Measurements from ENCODE around the gene BTAF1.

The BTAF1 gene

DNA sequence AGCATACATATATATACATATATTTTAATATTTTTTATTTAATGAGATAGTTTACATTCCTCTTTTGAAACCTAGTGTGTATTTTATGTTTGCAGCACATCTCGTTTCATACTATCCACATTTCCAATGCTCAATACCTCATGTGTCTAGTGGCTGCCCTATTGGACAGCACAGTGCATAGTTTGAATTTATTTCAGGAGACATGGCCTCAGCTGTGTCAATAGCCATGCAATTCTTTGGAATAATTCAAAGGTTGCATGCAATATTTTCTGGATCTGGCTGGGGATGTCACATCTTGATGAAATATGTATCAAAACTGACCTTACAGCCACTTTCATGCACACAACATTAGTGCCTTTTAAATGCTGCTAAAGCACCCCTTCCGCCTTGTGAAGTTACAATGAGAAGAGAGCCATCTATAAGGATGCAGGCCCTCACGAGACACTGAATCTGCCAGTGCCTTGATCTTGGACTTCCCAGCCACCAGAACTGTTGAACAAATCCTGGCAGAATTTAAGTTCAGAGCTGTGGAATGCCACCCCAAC, 27.3 kb upstream of the BTAF1 start:
- no peaks in the 10 kb centered on the region for H4K20me1 ChIP-seq (ENCODE audit: insufficient read depth, low read length)
- no peak overlapping the region for H3K4me3 ChIP-seq (ENCODE audit: low read length)
- H3K36me3 ChIP-seq (replicated peaks; ENCODE audit: insufficient read depth, low read length): no peaks in the 10 kb centered on the region
- no peaks in the 10 kb centered on the region for H3K9me3 ChIP-seq (replicated peaks; ENCODE audit: insufficient read depth, low read length)
- H3K4me1 ChIP-seq (ENCODE audit: low read length): no peaks in the 10 kb centered on the region
- H3K9me2 ChIP-seq (replicated peaks; ENCODE audit: insufficient read depth, low read length): no peaks in the 10 kb centered on the region
- TF ChIP-seq EZH2phosphoT487 (IDR thresholded peaks at IDR 0.05; ENCODE audit: low read length) (no peak), EZH2 (optimal IDR thresholded peaks at IDR 0.05; ENCODE audit: low read depth, low read length) (no peak)
- TF ChIP-seq, protein P1, sequence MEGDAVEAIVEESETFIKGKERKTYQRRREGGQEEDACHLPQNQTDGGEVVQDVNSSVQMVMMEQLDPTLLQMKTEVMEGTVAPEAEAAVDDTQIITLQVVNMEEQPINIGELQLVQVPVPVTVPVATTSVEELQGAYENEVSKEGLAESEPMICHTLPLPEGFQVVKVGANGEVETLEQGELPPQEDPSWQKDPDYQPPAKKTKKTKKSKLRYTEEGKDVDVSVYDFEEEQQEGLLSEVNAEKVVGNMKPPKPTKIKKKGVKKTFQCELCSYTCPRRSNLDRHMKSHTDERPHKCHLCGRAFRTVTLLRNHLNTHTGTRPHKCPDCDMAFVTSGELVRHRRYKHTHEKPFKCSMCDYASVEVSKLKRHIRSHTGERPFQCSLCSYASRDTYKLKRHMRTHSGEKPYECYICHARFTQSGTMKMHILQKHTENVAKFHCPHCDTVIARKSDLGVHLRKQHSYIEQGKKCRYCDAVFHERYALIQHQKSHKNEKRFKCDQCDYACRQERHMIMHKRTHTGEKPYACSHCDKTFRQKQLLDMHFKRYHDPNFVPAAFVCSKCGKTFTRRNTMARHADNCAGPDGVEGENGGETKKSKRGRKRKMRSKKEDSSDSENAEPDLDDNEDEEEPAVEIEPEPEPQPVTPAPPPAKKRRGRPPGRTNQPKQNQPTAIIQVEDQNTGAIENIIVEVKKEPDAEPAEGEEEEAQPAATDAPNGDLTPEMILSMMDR (IDR thresholded peaks at IDR 0.05; ENCODE audit: low read length): no peak
- no peak overlapping the region for H2AFZ ChIP-seq (ENCODE audit: low read length)
- DNase-seq: no peak
- H3F3A ChIP-seq (ENCODE audit: insufficient read depth, low read length): no peaks in the 10 kb centered on the region
- no peaks in the 10 kb centered on the region for H3K79me2 ChIP-seq (ENCODE audit: low read length)
- no peak overlapping the region for H3K27ac ChIP-seq (ENCODE audit: low read length)
- peaks cover 4% of the 10 kb centered on the region; the same call in 1 of the 2 replicates for H3K27me3 ChIP-seq (replicated peaks; ENCODE audit: insufficient read depth, low read length)
- no peak overlapping the region for H3K4me2 ChIP-seq (ENCODE audit: low read depth, low read length)
- no peak overlapping the region for H3K9ac ChIP-seq (ENCODE audit: low read length)

DNA sequence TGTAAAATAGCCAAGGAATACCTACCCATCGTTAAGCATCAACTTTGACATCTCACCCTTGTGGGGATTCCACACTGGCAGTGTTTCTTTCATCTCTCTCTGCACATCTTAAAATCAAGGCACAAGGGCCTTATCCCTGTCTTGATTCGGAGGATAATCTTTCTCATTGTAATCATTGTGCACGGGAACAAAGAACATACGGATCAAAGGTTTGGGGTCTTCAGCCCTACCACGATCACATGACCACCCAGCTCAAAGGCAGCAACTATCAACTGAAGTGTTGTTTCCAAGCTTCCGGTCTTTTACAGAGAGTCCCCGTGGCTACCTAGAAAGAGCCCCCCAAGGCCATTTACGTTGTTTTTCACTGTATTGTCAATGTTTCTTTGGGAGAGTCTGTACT, 26.1 kb upstream of the BTAF1 start:
- H3F3A ChIP-seq (ENCODE audit: insufficient read depth, low read length): no peaks in the 10 kb centered on the region
- no peaks in the 10 kb centered on the region for H3K36me3 ChIP-seq (replicated peaks; ENCODE audit: insufficient read depth, low read length)
- H3K27me3 ChIP-seq (replicated peaks; ENCODE audit: insufficient read depth, low read length): peaks cover 4% of the 10 kb centered on the region; the same call in 1 of the 2 replicates
- H3K79me2 ChIP-seq (ENCODE audit: low read length): no peaks in the 10 kb centered on the region
- DNase-seq: no peak
- no peaks in the 10 kb centered on the region for H3K9me2 ChIP-seq (replicated peaks; ENCODE audit: insufficient read depth, low read length)
- no peaks in the 10 kb centered on the region for H3K4me1 ChIP-seq (ENCODE audit: low read length)
- H3K4me3 ChIP-seq (ENCODE audit: low read length): no peak overlapping the region
- no peak overlapping the region for H3K9ac ChIP-seq (ENCODE audit: low read length)
- no peaks in the 10 kb centered on the region for H3K9me3 ChIP-seq (replicated peaks; ENCODE audit: insufficient read depth, low read length)
- TF ChIP-seq EZH2phosphoT487 (IDR thresholded peaks at IDR 0.05; ENCODE audit: low read length): no peak
- H3K27ac ChIP-seq (ENCODE audit: low read length): no peak overlapping the region
- H4K20me1 ChIP-seq (ENCODE audit: insufficient read depth, low read length): no peaks in the 10 kb centered on the region
- no peak overlapping the region for H2AFZ ChIP-seq (ENCODE audit: low read length)
- no peak overlapping the region for H3K4me2 ChIP-seq (ENCODE audit: low read depth, low read length)

DNA sequence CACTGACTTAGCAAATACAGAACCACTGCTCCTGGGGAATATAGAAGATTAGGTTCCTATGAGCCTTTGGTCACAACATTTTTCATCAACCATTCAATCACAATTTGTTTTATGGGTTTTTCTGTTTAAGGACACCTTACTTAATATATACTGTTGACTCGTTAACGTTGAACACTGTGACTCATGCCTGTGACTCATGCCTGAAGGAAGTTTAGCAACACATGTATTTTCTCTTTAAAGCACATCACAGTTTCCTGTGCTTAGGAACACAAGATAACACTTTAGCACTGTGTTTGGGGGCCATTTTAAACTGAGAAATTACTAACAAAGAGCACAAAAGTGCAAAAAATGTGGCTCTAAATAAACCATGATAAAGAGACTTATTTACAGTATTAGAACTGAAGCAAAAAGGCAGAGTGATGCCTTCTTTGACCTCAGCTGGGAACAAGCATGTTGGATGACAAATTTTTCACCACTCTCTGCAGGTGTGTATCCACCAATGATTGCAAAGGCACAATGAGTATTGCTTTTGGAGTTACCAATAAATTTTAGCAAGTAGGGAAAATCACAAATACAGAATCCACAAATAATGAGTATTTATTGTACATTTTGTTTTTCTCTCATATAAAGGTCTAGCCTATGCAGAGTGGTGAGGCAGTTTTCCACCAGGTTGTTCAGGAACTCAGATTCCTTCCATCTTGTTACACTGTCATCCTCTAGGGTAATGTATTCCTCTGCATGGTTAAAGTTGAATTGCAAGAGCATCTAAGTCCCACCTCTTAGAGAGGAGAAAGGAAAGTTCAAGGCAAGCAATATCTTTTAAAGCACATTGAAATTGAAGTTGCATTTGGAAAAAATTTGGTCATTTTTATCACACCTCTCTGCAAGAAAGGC, 21.5 kb upstream of the BTAF1 start:
- H3K9ac ChIP-seq (ENCODE audit: low read length): no peak overlapping the region
- no peak overlapping the region for H3K4me3 ChIP-seq (ENCODE audit: low read length)
- H3K36me3 ChIP-seq (replicated peaks; ENCODE audit: insufficient read depth, low read length): no peaks in the 10 kb centered on the region
- H3K4me1 ChIP-seq (ENCODE audit: low read length): no peaks in the 10 kb centered on the region
- no peak overlapping the region for H2AFZ ChIP-seq (ENCODE audit: low read length)
- no peaks in the 10 kb centered on the region for H3K79me2 ChIP-seq (ENCODE audit: low read length)
- DNase-seq: no peak
- no peak overlapping the region for H3K4me2 ChIP-seq (ENCODE audit: low read depth, low read length)
- H3K9me2 ChIP-seq (replicated peaks; ENCODE audit: insufficient read depth, low read length): no peaks in the 10 kb centered on the region
- no peaks in the 10 kb centered on the region for H3K27me3 ChIP-seq (replicated peaks; ENCODE audit: insufficient read depth, low read length)
- no peaks in the 10 kb centered on the region for H3K9me3 ChIP-seq (replicated peaks; ENCODE audit: insufficient read depth, low read length)
- H3F3A ChIP-seq (ENCODE audit: insufficient read depth, low read length): no peaks in the 10 kb centered on the region
- H4K20me1 ChIP-seq (ENCODE audit: insufficient read depth, low read length): no peaks in the 10 kb centered on the region
- TF ChIP-seq, protein P1 (IDR thresholded peaks at IDR 0.05; ENCODE audit: low read length): no peak
- TF ChIP-seq EZH2 (optimal IDR thresholded peaks at IDR 0.05; ENCODE audit: low read depth, low read length) (no peak), EZH2phosphoT487 (IDR thresholded peaks at IDR 0.05; ENCODE audit: low read length) (no peak)
- H3K27ac ChIP-seq (ENCODE audit: low read length): no peak overlapping the region

Measured in MM.1S (cell line).